GM12873 (cell line): ENCODE results near the gene SNAPC4.

Experiments used
- CTCF ChIP-seq: IDR thresholded peaks from 2 replicates; pipeline ENCODE4 v1.5.1; 2012; ENCODE audit warnings: low read depth, mild to moderate bottlenecking, moderate library complexity, low read length, control low read depth; ENCODE audit not compliant: insufficient read depth; ENCODE audit errors: missing control alignments

Gene SNAPC4

GRCh38 chr9:136370687-136371532 lies 29.1 kb downstream of the SNAPC4 start:
- no peak for TF ChIP-seq CTCF

- no peak for TF ChIP-seq CTCF
Observed at GRCh38 chr9:136370037-136370436, 29.9 kb downstream of the SNAPC4 start.

GRCh38 chr9:136368190-136368589 lies 31.8 kb downstream of the SNAPC4 start:
- TF ChIP-seq CTCF: no peak

- no peak for TF ChIP-seq CTCF
Observed at GRCh38 chr9:136367296-136368145, 32.4 kb downstream of the SNAPC4 start.

- TF ChIP-seq CTCF: no peak
Observed at GRCh38 chr9:136366826-136367225, 33.1 kb downstream of the SNAPC4 start.

GRCh38 chr9:136365775-136366222 lies 34.2 kb downstream of the SNAPC4 start:
- no peak for TF ChIP-seq CTCF
